NCI-H446 (cell line): ENCODE measurements around the gene FOXD3.
"Not testable (repeated sequence)": the region's sequence is repeated elsewhere in the genome, so short reads cannot be mapped to it uniquely, and the experiment has no call there.

Experiments
- DNase-seq, 2 experiments: peaks; one replicate each; lab custom pipeline; 2025; lab: John Stamatoyannopoulos, UW

The FOXD3 gene

DNA sequence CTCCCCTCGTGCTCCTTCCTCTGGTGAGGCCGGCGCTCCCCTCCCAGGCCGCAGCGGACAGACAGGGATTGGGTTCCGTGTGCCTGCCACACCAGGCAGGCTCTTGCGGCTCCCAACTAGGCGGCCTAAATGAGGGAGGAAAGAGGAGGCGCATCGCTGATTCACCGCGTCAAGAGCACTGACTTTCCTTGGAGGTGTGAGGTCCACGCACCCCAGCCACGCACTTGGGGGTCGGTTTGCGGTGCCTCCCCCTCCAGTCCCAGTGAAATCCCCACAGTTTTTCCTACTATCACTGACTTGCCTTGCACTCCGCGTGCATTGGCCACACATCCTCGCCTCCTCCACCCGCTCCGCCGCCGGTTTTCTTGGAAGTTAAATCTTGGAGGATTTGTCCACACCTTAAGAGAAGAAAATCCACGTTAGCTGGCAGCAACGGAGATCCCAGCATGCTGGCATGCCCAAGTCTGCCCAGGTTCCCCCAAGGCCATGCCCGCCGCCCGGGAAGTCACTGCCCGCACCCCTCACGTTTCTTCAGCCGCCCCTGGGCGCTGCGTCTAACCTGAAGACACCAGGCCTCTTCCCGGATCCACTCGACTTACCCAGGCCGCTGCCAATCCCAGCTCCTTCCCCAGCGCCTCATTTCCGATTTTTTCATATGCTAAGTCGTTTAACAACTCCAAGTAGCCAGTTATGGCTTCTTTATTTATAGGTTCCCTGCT lies 1.1 kb upstream of the FOXD3 start:
- no peak for DNase-seq

GRCh38 chr1:63321785-63322113 lies 618 bp upstream of the FOXD3 start:
- DNase-seq: no peak

- DNase-seq: peak in 1 of 2 experiments; percentile 51
Measured at GRCh38 chr1:63322944-63323864, 837 bp downstream of the FOXD3 start.

- no peak for DNase-seq
Measured at GRCh38 chr1:63323865-63324778, 1.8 kb downstream of the FOXD3 start.

DNA sequence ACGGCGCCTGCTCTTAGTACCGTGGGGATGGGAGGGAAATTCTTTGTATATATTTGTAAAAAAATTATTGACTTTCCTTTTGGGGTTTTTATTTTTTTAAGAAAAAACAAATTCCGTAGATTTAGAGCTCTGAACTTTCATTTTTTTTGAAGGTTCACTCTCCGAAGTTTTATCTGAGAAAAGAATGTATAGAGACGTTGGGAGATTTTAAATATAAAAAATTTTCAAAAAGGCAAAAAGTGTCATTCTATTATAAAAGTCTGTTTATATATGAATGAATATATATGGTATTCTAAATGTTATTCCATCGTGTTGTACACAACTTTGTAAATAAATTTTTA lies 2.4 kb downstream of the FOXD3 start:
- DNase-seq: no peak

DNA sequence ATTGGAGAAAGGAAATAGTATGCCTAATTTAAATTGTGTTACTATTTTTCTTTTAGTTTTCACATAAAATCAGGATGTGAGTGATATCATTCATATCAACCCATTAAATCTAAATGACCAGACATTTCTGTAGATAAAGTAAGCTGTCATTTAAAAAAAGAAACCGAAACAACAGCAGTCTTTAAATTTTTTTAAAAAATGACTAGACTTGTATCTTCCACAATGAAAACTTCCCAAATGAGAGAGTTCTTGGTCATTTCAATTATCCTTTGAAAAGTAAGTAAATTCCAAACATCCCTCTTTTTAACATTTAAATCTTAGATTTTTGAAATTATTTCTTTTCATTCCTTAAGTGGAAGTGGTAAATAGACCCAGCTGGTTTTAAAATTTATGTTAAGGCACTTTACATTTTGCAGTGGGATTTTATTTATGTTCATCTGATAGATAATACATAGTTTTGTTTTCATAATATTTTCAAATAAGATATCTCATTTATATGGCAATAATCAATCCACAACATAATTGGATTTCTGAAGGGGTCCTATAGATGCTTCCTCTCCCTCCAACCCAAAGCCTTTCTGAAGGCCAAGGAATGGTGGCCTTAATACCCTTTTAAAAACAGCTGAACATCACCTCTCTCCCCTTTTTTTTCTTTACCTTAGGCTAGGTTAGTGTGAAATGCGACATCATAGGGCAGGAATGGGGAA lies 3.1 kb downstream of the FOXD3 start:
- DNase-seq: no peak

- no peak for DNase-seq
Measured at GRCh38 chr1:63326106-63326472, 3.7 kb downstream of the FOXD3 start.

- DNase-seq: no peak
Measured at GRCh38 chr1:63326473-63327380, 4.4 kb downstream of the FOXD3 start.

DNA sequence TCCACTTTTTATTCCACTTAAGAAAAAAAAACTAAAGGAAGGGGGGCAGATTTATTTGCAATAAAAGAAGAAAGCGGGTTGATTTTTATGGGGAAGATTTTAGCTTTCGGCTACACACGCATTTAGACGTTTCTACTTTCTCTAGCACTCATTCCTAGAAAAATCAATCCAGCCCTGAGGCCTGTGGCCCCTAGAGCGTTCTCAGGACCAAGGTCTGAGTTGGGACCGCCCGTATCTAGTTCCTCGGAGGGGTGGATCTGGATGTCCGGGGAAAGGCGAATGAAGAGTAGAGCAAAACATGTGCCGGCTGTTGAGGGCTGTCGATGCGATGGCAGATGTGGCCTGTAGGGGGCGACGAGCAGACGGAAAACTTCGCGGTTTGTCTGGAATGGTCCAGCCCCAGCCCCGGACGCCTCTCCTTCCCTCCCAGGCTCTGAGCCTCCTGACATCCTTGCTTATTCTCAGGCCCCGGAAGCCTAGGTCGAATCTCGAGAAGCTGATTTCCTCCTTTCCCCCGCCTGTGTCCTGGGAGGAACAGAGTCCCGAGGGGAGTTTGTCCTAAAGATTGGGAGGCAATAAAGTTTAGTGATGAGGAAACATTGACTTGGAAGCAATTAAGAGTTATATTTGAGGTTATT lies 5.2 kb downstream of the FOXD3 start:
- DNase-seq: peak in 1 of 2 experiments; percentile 79

DNA sequence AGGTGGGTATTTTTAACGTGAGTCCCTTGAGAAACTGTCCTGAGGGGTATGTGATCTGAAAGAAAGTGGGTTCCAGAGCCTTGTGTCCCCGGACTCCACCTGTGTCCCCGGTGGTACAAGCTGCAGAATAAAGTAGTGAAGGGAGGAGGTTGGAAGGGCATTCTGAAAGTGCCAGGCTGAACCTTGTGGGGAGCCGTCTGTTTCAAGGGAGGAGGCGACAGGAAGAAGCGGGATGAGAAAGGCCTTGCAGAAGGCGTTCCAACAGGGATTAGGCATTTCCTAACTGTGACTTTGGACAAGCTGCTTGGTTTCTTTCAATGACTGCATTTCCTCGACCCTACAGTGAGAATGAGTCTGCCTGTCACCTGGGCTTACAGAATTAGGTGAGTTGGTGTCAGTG lies 5.8 kb downstream of the FOXD3 start:
- no peak for DNase-seq

DNA sequence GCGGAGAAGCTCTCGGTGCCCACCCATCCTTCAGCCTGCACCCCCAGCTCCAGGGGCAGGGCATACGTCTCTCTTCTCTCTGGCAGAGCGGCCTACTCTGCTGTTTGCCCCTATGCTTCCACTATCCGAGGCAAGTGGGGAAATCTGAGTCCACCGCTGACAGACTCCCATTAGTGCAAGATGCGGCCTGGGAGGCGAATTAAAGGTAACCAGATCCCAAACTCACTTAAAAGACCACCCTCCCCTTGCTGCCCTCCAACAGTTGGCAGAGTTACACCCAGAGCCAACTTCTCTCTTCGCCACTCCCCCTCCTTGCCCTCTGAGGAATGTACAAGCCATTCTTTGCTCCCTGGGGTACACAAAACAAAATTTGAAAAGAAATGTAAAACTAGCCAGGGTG lies 6.4 kb downstream of the FOXD3 start:
- DNase-seq: no peak

DNA sequence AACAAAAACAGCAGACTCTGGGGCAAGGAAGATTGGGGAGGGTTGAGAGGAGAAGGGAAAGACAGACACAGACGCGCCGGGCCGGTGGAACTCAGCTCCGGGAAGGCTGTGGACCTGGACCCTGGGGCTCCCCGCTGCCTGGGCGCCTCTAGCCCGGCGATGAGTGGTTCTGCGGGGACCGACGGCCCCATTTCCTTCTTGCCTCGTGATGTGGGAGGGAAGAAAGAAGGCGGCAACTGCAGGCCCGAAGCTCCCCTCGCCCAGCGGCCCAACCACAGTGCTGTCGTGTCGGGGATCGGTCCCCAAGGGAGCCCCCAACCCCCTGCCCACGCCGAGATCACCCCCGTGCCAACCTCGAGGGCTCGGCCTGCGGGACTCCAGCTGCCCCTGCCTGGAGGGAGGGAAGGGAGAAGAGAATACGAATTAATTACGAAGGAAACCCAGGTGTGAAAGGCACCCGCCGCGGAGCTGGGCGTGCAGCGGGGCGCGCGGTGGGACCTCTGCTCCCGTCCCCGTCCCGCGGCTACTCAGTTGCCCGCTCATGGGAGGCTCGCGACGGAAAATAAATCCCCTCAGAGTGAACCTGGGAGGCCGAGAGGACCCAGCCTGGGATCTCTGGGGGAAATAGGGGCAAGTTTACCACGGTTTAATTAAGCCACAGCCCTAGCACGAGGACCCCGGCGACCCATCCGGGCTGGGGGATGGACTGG lies 7.4 kb downstream of the FOXD3 start:
- no peak for DNase-seq

DNA sequence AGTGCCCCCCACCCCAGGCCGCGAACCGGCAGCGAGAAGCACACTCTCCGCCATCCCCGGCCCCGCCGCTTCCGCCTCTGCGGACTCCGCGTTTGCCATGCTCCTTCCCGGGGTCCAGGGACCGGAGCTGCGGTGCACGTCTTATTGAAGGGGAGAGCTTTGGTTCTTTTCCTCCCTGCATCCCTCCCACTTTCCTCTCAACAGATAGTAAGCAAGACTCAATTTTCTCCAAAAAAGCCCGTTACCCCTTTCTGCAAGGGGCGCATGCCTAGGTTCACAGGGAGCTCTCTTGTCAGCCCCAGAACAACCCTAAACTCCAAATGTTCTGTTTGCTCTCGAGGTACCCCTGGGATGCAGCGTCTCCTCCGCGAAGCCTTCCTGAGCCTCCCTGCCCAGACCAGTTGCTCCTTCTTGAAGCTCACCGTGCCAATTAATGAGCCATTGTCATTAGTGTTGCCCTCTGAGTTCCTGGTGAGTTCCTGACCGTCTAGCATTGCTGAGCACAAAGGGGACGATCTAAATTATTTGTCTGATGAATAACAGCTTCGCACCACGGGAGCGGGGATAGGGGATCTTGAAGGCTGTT lies 8.1 kb downstream of the FOXD3 start:
- DNase-seq: no peak

DNA sequence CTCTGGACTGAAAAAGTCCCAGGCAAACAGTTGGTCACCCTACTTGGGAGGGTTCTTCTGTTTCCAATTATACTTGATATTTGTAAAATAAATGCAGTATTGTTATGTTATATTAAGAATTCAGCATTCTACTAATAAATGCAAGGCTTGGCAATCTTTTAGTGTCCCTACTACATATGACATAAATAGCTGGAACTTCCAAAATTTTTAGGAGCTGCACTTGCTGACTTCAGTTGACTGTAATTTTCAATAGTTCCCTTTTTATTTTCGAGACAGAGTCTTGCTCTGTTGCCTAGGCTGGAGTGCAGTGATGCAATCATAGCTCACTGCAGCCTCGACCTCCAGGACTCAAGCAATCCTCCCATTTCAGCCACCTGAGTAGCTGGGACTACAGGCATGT lies 20.0 kb downstream of the FOXD3 start:
- no peak for DNase-seq

- no peak for DNase-seq
Measured at GRCh38 chr1:63343922-63344321, 21.6 kb downstream of the FOXD3 start.

DNA sequence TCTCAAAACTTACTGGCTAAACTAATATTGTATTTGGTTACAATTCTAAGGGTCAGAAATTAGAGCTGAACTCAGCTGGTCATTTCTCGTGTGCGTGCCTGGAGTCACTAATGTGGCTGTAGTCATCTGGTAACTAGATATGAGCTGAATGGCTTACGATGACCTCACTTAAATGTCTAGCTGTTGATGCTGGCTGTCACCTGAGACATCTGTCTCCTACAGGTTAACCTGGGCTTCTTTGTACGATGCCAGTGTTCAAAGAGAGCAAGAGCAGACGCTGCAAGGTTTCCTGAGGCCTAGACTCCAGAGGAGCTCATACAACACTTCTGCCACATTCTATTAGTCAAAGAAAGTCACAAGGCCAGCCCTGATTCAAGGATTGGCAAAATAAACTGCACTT lies 28.0 kb downstream of the FOXD3 start:
- no peak for DNase-seq

DNA sequence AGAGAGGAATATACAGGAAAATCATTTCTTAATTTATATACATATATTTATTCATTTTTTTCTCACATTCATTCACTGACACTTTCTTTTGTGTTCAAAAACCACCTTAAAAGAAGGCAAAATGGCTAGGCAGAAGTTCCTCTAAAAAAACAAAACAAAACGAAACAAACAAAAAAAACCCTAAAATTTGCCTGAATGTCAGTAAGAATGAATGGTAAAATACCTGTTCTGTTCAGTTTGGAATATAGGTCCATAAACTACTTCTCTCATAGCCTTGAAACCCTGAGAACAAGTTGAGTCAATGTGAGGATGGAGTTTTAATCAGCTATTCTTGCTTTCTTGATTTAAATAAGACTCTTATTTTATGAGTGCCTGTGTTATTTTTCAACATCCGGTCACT lies 30.4 kb downstream of the FOXD3 start:
- no peak for DNase-seq

DNA sequence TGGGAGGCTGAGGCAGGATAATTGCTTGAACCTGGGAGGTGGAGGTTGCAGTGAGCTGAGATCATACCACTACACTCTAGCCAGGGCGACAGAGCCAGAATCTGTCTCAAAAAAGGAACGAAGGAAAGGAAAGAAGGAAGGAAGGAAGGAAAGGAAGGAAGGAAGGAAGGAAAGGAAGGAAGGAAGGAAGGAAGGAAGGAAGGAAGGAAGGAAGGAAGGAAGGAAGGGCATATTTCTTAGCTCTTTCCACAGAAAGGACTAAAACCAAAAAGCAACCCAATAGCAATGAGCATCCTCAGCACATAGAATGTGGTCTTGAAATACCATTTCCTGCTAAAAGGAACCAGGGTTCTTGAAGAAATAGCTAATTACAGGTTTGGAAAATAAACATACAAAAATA lies 33.9 kb downstream of the FOXD3 start:
- not testable (repeated sequence) for DNase-seq

DNA sequence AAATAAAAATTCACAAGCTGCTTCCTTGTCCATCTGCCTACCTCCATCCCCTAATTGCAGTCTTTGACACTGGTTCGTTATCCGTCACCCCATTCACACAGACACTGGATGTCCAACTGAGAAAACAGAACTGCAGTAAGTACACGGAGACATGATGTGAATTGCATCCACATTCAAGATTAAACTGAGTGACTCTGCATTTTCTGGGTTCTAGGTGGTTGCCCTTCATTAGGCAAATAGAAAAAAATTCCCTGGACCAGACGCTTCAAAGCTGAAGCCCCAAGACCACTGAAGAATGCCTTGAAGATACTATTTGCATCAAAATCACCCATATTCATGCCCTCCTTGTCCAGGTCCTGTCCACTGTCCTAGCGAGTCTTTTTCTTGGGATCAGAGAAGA lies 37.2 kb downstream of the FOXD3 start:
- no peak for DNase-seq
